Psoas muscle (tissue), 8 donors: ENCODE results near the gene GABBR2. TPM values are rescaled to one million over a fixed set of nuclear protein-coding genes. Genes with fewer than 3 reads are reported as not detected.

Experiments
- ATAC-seq, 4 donors: fragments of 200-7000 bp; cut with Tn5 transposase; one replicate each; pipeline ENCODE4 v1.9.1; 2020; ENCODE audit warnings: moderate library complexity in 3 of 4, mild to moderate bottlenecking in 2 of 4
- DNase-seq, 2 donors: peaks; one replicate each; pipeline ENCODE4 v3.0.0-alpha.2; 2020
- H3K27ac ChIP-seq: fragments of 200-600 bp; one replicate; pipeline ENCODE4 v1.8.0; 2022
- H3K27me3 ChIP-seq, 3 donors: fragments of 200-600 bp in 1 of 3; one replicate each; pipeline versions ENCODE4 v1.6.1 to v1.8.0; 2013 to 2022; ENCODE audit warnings: low read length in 2 of 3, mild to moderate bottlenecking in 2 of 3, moderate library complexity in 1 of 3; ENCODE audit not compliant: insufficient read depth in 3 of 3
- H3K36me3 ChIP-seq, 2 donors: fragments of 200-600 bp in 1 of 2; one replicate each; pipeline versions ENCODE4 v1.6.1 to v1.8.0; 2013 to 2022; ENCODE audit warnings: low read depth in 1 of 2, mild to moderate bottlenecking in 1 of 2, moderate library complexity in 1 of 2; ENCODE audit not compliant: insufficient read depth in 1 of 2
- H3K4me1 ChIP-seq: fragments of 200-600 bp; one replicate; pipeline ENCODE4 v1.8.0; 2022
- H3K4me3 ChIP-seq: fragments of 200-600 bp; one replicate; pipeline ENCODE4 v1.8.0; 2022; ENCODE audit warnings: mild to moderate bottlenecking
- H3K9me3 ChIP-seq: fragments of 200-600 bp; one replicate; pipeline ENCODE4 v1.8.0; 2022
- CTCF ChIP-seq: fragments of 200-600 bp; IDR thresholded peaks from one replicate; pipeline ENCODE4 v1.8.0; 2022; ENCODE audit warnings: antibody characterized with exemption
- WGBS, 3 donors: extraction: QIAGEN DNeasy Blood & Tissue Kit; methylation state at CpG; one replicate each; pipeline versions ENCODE4 v1.1.6 to v1.1.7; 2013; 5-methylcytosine and 5-hydroxymethylcytosine counted together
- intact Hi-C, 2 donors: fragments of 100-400 bp; cut with DNase I; formaldehyde crosslinking; loops; one replicate each; pipeline versions ENCODE4 v1.11.0 to v1.14.2; 2022
- polyA plus RNA-seq, 3 donors: library from polyadenylated mRNA; stranded (reverse); fragments of 200-250 nt; gene quantifications; one replicate each; pipeline ENCODE4 v1.2.3, GENCODE V29; 2013
- total RNA-seq, 4 donors: library from RNA; stranded (reverse); fragmentation: NEBNext Ultra II Directional in 2 of 4; extraction: Animal tissue kit (Norgen Biotek cat#: 25700) in 2 of 4; gene quantifications; one replicate each; pipeline versions ENCODE4 v1.2.1 to v1.2.4, GENCODE V29; 2021 to 2023
- donor health status: healthy with polysubstance abuse.
- donor health status: DM: no; HTN: no; CAD: no; lungs with moderate emphysema.
- donor health status: Bipolar disorder and iron deficiency.
- donor health status: healthy.
- donor health status: DM: yes; HTN: yes; CAD: no.
- donor health status: DM: no; HTN: no; CAD: no.
- donor health status: DM: no; HTN: no; CAD: no.
- donor health status: DM: yes; HTN: yes; CAD: no.

The GABBR2 gene
- total and polyA plus RNA-seq, 7 donors = 0.08 to 0.66 (median 0.38) TPM

GRCh38 chr9:98701576-98701975 is 7.2 kb downstream of the GABBR2 start:
- no peak for TF ChIP-seq CTCF
- ATAC-seq (no peak), DNase-seq (no peak)
- H3K4me3 ChIP-seq = no peak overlapping the region
- no peaks in the 10 kb centered on the region for H3K9me3 ChIP-seq
- intact Hi-C loops = no loop called here
- 71 to 81% (median 77%) methylated on average over 7 of the region's 7 CpGs for WGBS, 3 donors
- H3K27me3 ChIP-seq = peaks cover 0 to 37% (median 8%) of the 10 kb centered on the region in 3 donors
- no peaks in the 10 kb centered on the region for H3K4me1 ChIP-seq
- H3K27ac ChIP-seq = no peak overlapping the region
- H3K36me3 ChIP-seq = no peaks in the 10 kb centered on the region

- no peak for TF ChIP-seq CTCF
- intact Hi-C loops = no loop called here
- no peak overlapping the region for H3K4me3 ChIP-seq
- WGBS, 3 donors = 35 to 50% (median 45%) methylated on average over 4 of the region's 4 CpGs
- no peaks in the 10 kb centered on the region for H3K9me3 ChIP-seq
- H3K4me1 ChIP-seq = no peaks in the 10 kb centered on the region
- H3K36me3 ChIP-seq = no peaks in the 10 kb centered on the region
- ATAC-seq = no peak
- no peak for DNase-seq
- H3K27ac ChIP-seq = no peak overlapping the region
- H3K27me3 ChIP-seq = peaks cover 0 to 31% (median 8%) of the 10 kb centered on the region in 3 donors
Measured at GRCh38 chr9:98700801-98701200, 7.9 kb downstream of the GABBR2 start.

GRCh38 chr9:98698856-98699255 is 9.9 kb downstream of the GABBR2 start:
- Histone ChIP-seq H3K36me3 (no peaks in the 10 kb centered on the region), H3K27me3 (peaks cover 0 to 14% (median 6%) of the 10 kb centered on the region in 3 donors), H3K27ac (no peak overlapping the region), H3K9me3 (no peaks in the 10 kb centered on the region), H3K4me1 (no peaks in the 10 kb centered on the region), H3K4me3 (no peak overlapping the region)
- DNase-seq = no peak
- ATAC-seq = no peak
- WGBS, 3 donors = 63 to 79% (median 65%) methylated on average over 6 of the region's 6 CpGs
- intact Hi-C loops = loop anchor here in 1 of 2 donors (10.0 kb wide), 1 partner anchor 304 kb away; no protein-coding TSS in a partner anchor
- no peak for TF ChIP-seq CTCF

GRCh38 chr9:98694943-98695342 is 13.8 kb downstream of the GABBR2 start:
- DNase-seq (no peak), ATAC-seq (no peak)
- intact Hi-C loops = loop anchor here in 1 of 2 donors (10.0 kb wide), 1 partner anchor 300 kb away; no protein-coding TSS in a partner anchor
- peaks cover 0 to 3% (median 2%) of the 10 kb centered on the region in 3 donors for H3K27me3 ChIP-seq
- 75 to 81% (median 79%) methylated on average over 2 of the region's 2 CpGs for WGBS, 3 donors
- no peaks in the 10 kb centered on the region for H3K36me3 ChIP-seq
- H3K9me3 ChIP-seq = no peaks in the 10 kb centered on the region
- no peaks in the 10 kb centered on the region for H3K4me1 ChIP-seq
- H3K4me3 ChIP-seq = no peak overlapping the region
- TF ChIP-seq CTCF = no peak
- H3K27ac ChIP-seq = no peak overlapping the region

GRCh38 chr9:98692392-98692791 is 16.3 kb downstream of the GABBR2 start:
- ATAC-seq = no peak
- no peaks in the 10 kb centered on the region for H3K4me1 ChIP-seq
- no peak for TF ChIP-seq CTCF
- no peak for DNase-seq
- H3K4me3 ChIP-seq = no peak overlapping the region
- 83 to 86% (median 83%) methylated on average over 7 of the region's 7 CpGs for WGBS, 3 donors
- H3K27me3 ChIP-seq = peaks cover 0 to 3% (median 2%) of the 10 kb centered on the region in 3 donors
- intact Hi-C loops = loop anchor here in 1 of 2 donors (10.0 kb wide), 1 partner anchor 298 kb away; no protein-coding TSS in a partner anchor
- H3K9me3 ChIP-seq = no peaks in the 10 kb centered on the region
- H3K36me3 ChIP-seq = no peaks in the 10 kb centered on the region
- H3K27ac ChIP-seq = no peak overlapping the region
